Uterus (tissue), 4 donors: ENCODE data around the gene SLC29A2. TPM values are rescaled to one million over a fixed set of nuclear protein-coding genes. Genes with fewer than 3 reads are reported as not detected.
"Not testable (repeated sequence)": the region's sequence is repeated elsewhere in the genome, so short reads cannot be mapped to it uniquely, and the experiment has no call there.

ENCODE experiments used
- DNase-seq, 2 donors: peaks; one replicate each; pipeline ENCODE4 v3.0.0-alpha.2; 2019 to 2020
- H3K27ac ChIP-seq, 2 donors: fragments of 200-600 bp; sonication (generic); 1 replicate in 1 of 2; 2 replicates in 1 of 2; pipeline ENCODE4 v1.5.1; 2016 to 2018
- H3K27me3 ChIP-seq, 2 donors: fragments of 200-600 bp; sonication (generic); one replicate each; pipeline ENCODE4 v1.5.1; 2018 to 2019; ENCODE audit warnings: control low read depth in 1 of 2
- H3K36me3 ChIP-seq, 2 donors: fragments of 200-600 bp; sonication (generic); one replicate each; pipeline ENCODE4 v1.5.1; 2019; ENCODE audit warnings: control low read depth in 1 of 2
- H3K4me1 ChIP-seq, 2 donors: fragments of 200-600 bp; sonication (generic); one replicate each; pipeline ENCODE4 v1.5.1; 2018 to 2019; ENCODE audit warnings: control low read depth in 1 of 2
- H3K4me3 ChIP-seq, 2 donors: fragments of 200-600 bp; sonication (generic); 1 replicate in 1 of 2; 2 replicates in 1 of 2; pipeline ENCODE4 v1.5.1; 2018 to 2019; ENCODE audit warnings: mild to moderate bottlenecking in 1 of 2
- H3K9me3 ChIP-seq, 2 donors: fragments of 200-600 bp; sonication (generic); one replicate each; pipeline ENCODE4 v1.5.1; 2019; ENCODE audit warnings: control low read depth in 1 of 2
- CTCF ChIP-seq, 4 experiments: fragments of 200-600 bp in 2 of 4; fragments of 450-650 bp in 2 of 4; sonication (generic) in 2 of 4; IDR thresholded peaks; one replicate each; pipeline ENCODE4 v1.5.1; 2016 to 2019; ENCODE audit warnings: antibody characterized with exemption in 4 of 4, mild to moderate bottlenecking in 2 of 4, moderate library complexity in 1 of 4
- POLR2A ChIP-seq, 2 donors: fragments of 450-650 bp; IDR thresholded peaks; one replicate each; pipeline ENCODE4 v1.6.1; 2016; ENCODE audit warnings: antibody characterized with exemption in 2 of 2, mild to moderate bottlenecking in 1 of 2, moderate library complexity in 1 of 2
- intact Hi-C: fragments of 100-400 bp; cut with DNase I; formaldehyde crosslinking; loops from one replicate; pipeline ENCODE4 v1.15.1; 2023; ENCODE audit warnings: low total_unique reads
- total RNA-seq, 4 donors: library from RNA; depleted of rRNA in 3 of 4; stranded (reverse); fragments of >200 nt in 3 of 4; gene quantifications; one replicate each; pipeline versions ENCODE4 v1.1.0 to v1.2.4, GENCODE V29; 2014 to 2023
- donor health status: DM: yes; HTN: yes; CAD: no.

SLC29A2 gene
- total RNA-seq, 4 donors from 2014 or later, result 0.26 to 3.5 (median 1.5) TPM; not detected in 1

- intact Hi-C loops, result no loop called here
- Histone ChIP-seq H3K27ac (peak overlapping the region; percentile 6 to 25), H3K9me3 (no peaks in the 10 kb centered on the region), H3K4me1 (no peaks in the 10 kb centered on the region), H3K27me3 (no peaks in the 10 kb centered on the region), H3K36me3 (no peaks in the 10 kb centered on the region), H3K4me3 (peak overlapping the region in 1 of 2 donors; percentile 22)
- TF ChIP-seq CTCF (IDR thresholded peaks at IDR 0.05), result peak; percentile 77 to 92 (median 85)
- no peak for TF ChIP-seq POLR2A (IDR thresholded peaks at IDR 0.05)
- DNase-seq, result peak; percentile 81 to 89
These were observed 14.9 kb upstream of the SLC29A2 start for GRCh38 chr11:66386171-66387069.

- DNase-seq, intact Hi-C loops, H3K4me1 ChIP-seq, H3K36me3 ChIP-seq, H3K27ac ChIP-seq, H3K27me3 ChIP-seq, H3K9me3 ChIP-seq, H3K4me3 ChIP-seq: not testable (repeated sequence)
These were observed 12.8 kb upstream of the SLC29A2 start for GRCh38 chr11:66384316-66384715.

GRCh38 chr11:66380264-66380663 is 8.7 kb upstream of the SLC29A2 start:
- H3K4me1 ChIP-seq, H3K27me3 ChIP-seq, DNase-seq, H3K4me3 ChIP-seq, H3K36me3 ChIP-seq, intact Hi-C loops, H3K9me3 ChIP-seq, H3K27ac ChIP-seq: not testable (repeated sequence)

GRCh38 chr11:66373690-66374287 is 2.2 kb upstream of the SLC29A2 start:
- peaks cover 19 to 35% of the 10 kb centered on the region in 2 donors for H3K27me3 ChIP-seq
- DNase-seq, H3K9me3 ChIP-seq, H3K27ac ChIP-seq, H3K4me3 ChIP-seq, H3K4me1 ChIP-seq, H3K36me3 ChIP-seq, intact Hi-C loops: not testable (repeated sequence)

- Histone ChIP-seq H3K27ac (no peak overlapping the region), H3K36me3 (no peaks in the 10 kb centered on the region), H3K4me1 (peaks cover 0 to 6% of the 10 kb centered on the region in 2 donors), H3K27me3 (peaks cover 19 to 35% of the 10 kb centered on the region in 2 donors), H3K4me3 (no peak overlapping the region), H3K9me3 (no peaks in the 10 kb centered on the region)
- TF ChIP-seq POLR2A (IDR thresholded peaks at IDR 0.05) (no peak), CTCF (IDR thresholded peaks at IDR 0.05) (no peak)
- intact Hi-C loops, result no loop called here
- no peak for DNase-seq
These were observed 1.7 kb upstream of the SLC29A2 start for GRCh38 chr11:66373265-66373664.

- intact Hi-C loops, result no loop called here
- Histone ChIP-seq H3K27ac (no peak overlapping the region), H3K4me3 (no peak overlapping the region), H3K27me3 (peaks cover 19 to 27% of the 10 kb centered on the region in 2 donors), H3K9me3 (no peaks in the 10 kb centered on the region), H3K4me1 (peaks cover 0 to 6% of the 10 kb centered on the region in 2 donors), H3K36me3 (no peaks in the 10 kb centered on the region)
- no peak for DNase-seq
- no peak for TF ChIP-seq POLR2A (IDR thresholded peaks at IDR 0.05)
- TF ChIP-seq CTCF (IDR thresholded peaks at IDR 0.05), result no peak
These were observed 2.3 kb downstream of the SLC29A2 start for GRCh38 chr11:66369073-66369894.
